Tibial artery (tissue), 4 donors: ENCODE data around the gene FCN2.

Experiments
- DNase-seq, 2 donors: peaks; one replicate each; pipeline ENCODE4 v3.0.0-alpha.2; 2019
- H3K27ac ChIP-seq, 2 donors: fragments of 200-600 bp; sonication (generic) in 1 of 2; 1 replicate in 1 of 2; 2 replicates in 1 of 2; pipeline ENCODE4 v1.5.1; 2018 to 2019; ENCODE audit warnings: mild to moderate bottlenecking in 1 of 2
- H3K27me3 ChIP-seq, 2 donors: fragments of 200-600 bp; sonication (generic) in 1 of 2; one replicate each; pipeline versions ENCODE4 v1.5.1 to v1.6.0; 2016 to 2019
- H3K36me3 ChIP-seq, 3 donors: fragments of 200-600 bp; sonication (generic) in 2 of 3; one replicate each; pipeline ENCODE4 v1.5.1; 2016 to 2019; ENCODE audit warnings: mild to moderate bottlenecking in 2 of 3
- H3K4me1 ChIP-seq, 4 donors: fragments of 200-600 bp; sonication (generic) in 2 of 4; 1 replicate in 3 of 4; 2 replicates in 1 of 4; pipeline ENCODE4 v1.5.1; 2016 to 2019
- H3K4me3 ChIP-seq, 2 donors: fragments of 200-600 bp; sonication (generic) in 1 of 2; 1 replicate in 1 of 2; 2 replicates in 1 of 2; pipeline ENCODE4 v1.5.1; 2018 to 2019; ENCODE audit warnings: mild to moderate bottlenecking in 2 of 2
- H3K9me3 ChIP-seq, 3 donors: fragments of 200-600 bp; sonication (generic) in 1 of 3; one replicate each; pipeline ENCODE4 v1.5.1; 2016 to 2019
- CTCF ChIP-seq, 2 experiments: fragments of 200-600 bp in 1 of 2; fragments of 450-650 bp in 1 of 2; IDR thresholded peaks; one replicate each; pipeline ENCODE4 v1.5.1; 2017 to 2019; ENCODE audit warnings: antibody characterized with exemption in 2 of 2, mild to moderate bottlenecking in 1 of 2, moderate library complexity in 1 of 2
- intact Hi-C: fragments of 100-400 bp; cut with DNase I; formaldehyde crosslinking; loops from one replicate; pipeline ENCODE4 v1.15.0; 2023; ENCODE audit warnings: low total_unique reads

The FCN2 gene

DNA sequence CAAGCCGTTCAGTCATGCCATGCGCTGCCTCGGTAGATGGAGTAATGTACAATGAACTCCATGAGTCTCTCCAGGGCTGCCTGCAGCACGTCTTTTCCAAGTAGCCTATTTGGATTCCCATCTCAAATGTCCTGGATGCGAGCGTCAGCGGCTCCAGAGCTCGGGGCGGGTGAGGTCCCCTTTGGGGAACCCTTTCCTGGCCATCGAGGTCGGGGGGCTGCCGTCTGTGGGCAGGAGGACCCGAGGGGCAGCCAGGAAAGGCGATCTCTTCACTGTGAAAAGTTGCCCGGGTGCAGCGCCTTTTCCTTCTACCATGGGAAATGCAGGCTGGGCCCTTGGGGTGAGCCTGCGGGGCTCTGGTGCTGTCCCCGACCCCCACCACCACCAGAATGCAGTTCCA lies 36.9 kb upstream of the FCN2 start:
- Histone ChIP-seq H3K4me3 (no peak overlapping the region), H3K27me3 (no peaks in the 10 kb centered on the region), H3K9me3 (no peaks in the 10 kb centered on the region), H3K4me1 (no peaks in the 10 kb centered on the region), H3K27ac (no peak overlapping the region), H3K36me3 (peaks cover 27 to 63% (median 43%) of the 10 kb centered on the region in 3 donors)
- intact Hi-C loops: no loop called here
- TF ChIP-seq CTCF (IDR thresholded peaks at IDR 0.05): no peak
- DNase-seq: no peak

- H3K36me3 ChIP-seq: peaks cover 24 to 52% (median 32%) of the 10 kb centered on the region in 3 donors
- no peak for TF ChIP-seq CTCF (IDR thresholded peaks at IDR 0.05)
- DNase-seq: no peak
Observed at GRCh38 chr9:134844821-134845220, 35.8 kb upstream of the FCN2 start.

DNA sequence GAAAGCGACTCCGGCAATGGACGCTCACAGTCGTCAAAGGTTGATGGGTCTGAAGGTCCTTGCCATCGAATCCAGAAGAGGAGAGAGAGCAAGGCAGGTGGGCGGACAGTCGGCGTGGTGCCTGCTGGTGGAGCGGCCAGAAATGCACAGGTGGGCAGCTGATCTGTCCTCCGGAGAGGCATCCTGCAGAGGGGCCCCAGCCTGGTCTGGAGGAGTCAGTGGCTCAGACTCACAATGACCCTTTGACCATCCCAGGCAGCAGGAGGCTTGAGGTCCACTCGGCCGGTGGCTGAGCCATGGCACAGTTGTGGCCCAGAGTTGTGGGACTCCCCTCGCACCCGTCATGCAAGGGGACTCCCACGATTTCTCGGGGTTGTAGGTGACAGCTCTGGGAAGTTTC lies 34.4 kb upstream of the FCN2 start:
- Histone ChIP-seq H3K36me3 (peaks cover 24 to 38% (median 30%) of the 10 kb centered on the region in 3 donors), H3K9me3 (no peaks in the 10 kb centered on the region), H3K4me3 (no peak overlapping the region), H3K4me1 (no peaks in the 10 kb centered on the region), H3K27me3 (no peaks in the 10 kb centered on the region), H3K27ac (no peak overlapping the region)
- DNase-seq: no peak
- intact Hi-C loops: no loop called here
- TF ChIP-seq CTCF (IDR thresholded peaks at IDR 0.05): no peak

More at GRCh38 chr9:134844821-134845220, 35.8 kb upstream of the FCN2 start:
- no peaks in the 10 kb centered on the region for H3K9me3 ChIP-seq
- no peaks in the 10 kb centered on the region for H3K27me3 ChIP-seq
- H3K4me3 ChIP-seq: no peak overlapping the region
- H3K27ac ChIP-seq: no peak overlapping the region
- no peaks in the 10 kb centered on the region for H3K4me1 ChIP-seq
- intact Hi-C loops: no loop called here

GRCh38 chr9:134846699-134847098 lies 33.9 kb upstream of the FCN2 start:
- TF ChIP-seq CTCF (IDR thresholded peaks at IDR 0.05): no peak
- no peak overlapping the region for H3K27ac ChIP-seq
- no peak for DNase-seq
- no peaks in the 10 kb centered on the region for H3K4me1 ChIP-seq
- peaks cover 23 to 33% (median 29%) of the 10 kb centered on the region in 3 donors for H3K36me3 ChIP-seq
- no peaks in the 10 kb centered on the region for H3K9me3 ChIP-seq
- intact Hi-C loops: no loop called here
- no peaks in the 10 kb centered on the region for H3K27me3 ChIP-seq
- H3K4me3 ChIP-seq: no peak overlapping the region

DNA sequence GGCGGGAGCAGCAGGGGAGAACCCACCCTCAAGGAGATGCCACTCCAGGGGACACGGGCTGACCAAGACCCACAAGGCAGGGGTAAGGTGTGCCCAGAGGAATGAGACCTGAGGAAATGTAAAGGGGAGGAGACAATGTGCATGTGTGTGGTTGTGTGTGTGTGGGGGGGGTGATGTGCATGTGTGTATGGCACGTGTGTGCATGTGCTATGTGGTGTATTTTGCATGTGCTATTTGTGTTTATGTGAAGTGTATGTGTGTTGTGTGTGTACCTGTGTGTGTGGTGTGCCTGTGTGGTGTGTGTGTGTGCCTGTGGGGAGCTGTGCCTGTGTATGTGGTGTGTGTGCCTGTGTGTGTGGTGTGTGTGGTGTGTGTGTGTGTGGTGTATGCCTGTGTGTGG lies 33.5 kb upstream of the FCN2 start:
- H3K27me3 ChIP-seq: no peaks in the 10 kb centered on the region
- H3K4me1 ChIP-seq: no peaks in the 10 kb centered on the region
- H3K27ac ChIP-seq: no peak overlapping the region
- intact Hi-C loops: no loop called here
- no peak for TF ChIP-seq CTCF (IDR thresholded peaks at IDR 0.05)
- no peak overlapping the region for H3K4me3 ChIP-seq
- H3K9me3 ChIP-seq: no peaks in the 10 kb centered on the region
- no peak for DNase-seq
- H3K36me3 ChIP-seq: peaks cover 19 to 29% (median 24%) of the 10 kb centered on the region in 3 donors
